SK-N-SH (cell line): ENCODE measurements around the gene GOLGA6A.

Source experiments
- CTCF ChIP-seq: fragments of 200-600 bp; sonication (generic); IDR thresholded peaks from 2 replicates; pipeline ENCODE4 v1.6.1; 2017; ENCODE audit warnings: antibody characterized with exemption, mild to moderate bottlenecking, moderate library complexity
- EP300 ChIP-seq, 2 experiments: IDR thresholded peaks; 2 replicates each; pipeline versions ENCODE4 v1.4.0 to v1.6.1; 2012; ENCODE audit warnings: borderline replicate concordance in 1 of 2, low read depth in 1 of 2, low read length in 1 of 2
- PBX3 ChIP-seq: IDR thresholded peaks from 2 replicates; pipeline ENCODE4; 2012
- RAD21 ChIP-seq: IDR thresholded peaks from 2 replicates; pipeline ENCODE4 v1.6.1; 2012; ENCODE audit warnings: mild to moderate bottlenecking, low read length
- TF ChIP-seq, protein P1 (sequence below): IDR thresholded peaks from 2 replicates; pipeline ENCODE4 v1.4.0; 2012; ENCODE audit warnings: low read depth, borderline replicate concordance

- TF ChIP-seq, protein P1, sequence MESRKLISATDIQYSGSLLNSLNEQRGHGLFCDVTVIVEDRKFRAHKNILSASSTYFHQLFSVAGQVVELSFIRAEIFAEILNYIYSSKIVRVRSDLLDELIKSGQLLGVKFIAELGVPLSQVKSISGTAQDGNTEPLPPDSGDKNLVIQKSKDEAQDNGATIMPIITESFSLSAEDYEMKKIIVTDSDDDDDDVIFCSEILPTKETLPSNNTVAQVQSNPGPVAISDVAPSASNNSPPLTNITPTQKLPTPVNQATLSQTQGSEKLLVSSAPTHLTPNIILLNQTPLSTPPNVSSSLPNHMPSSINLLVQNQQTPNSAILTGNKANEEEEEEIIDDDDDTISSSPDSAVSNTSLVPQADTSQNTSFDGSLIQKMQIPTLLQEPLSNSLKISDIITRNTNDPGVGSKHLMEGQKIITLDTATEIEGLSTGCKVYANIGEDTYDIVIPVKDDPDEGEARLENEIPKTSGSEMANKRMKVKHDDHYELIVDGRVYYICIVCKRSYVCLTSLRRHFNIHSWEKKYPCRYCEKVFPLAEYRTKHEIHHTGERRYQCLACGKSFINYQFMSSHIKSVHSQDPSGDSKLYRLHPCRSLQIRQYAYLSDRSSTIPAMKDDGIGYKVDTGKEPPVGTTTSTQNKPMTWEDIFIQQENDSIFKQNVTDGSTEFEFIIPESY: no peak
- TF ChIP-seq CTCF (no peak), EP300 (IDR thresholded peaks at IDR 0.05; ENCODE audit: borderline replicate concordance in 1 of 2, low read depth in 1 of 2, low read length in 1 of 2) (no peak), RAD21 (no peak), PBX3 (no peak)
Measured at GRCh38 chr15:74124759-74125158, 42.4 kb upstream of the GOLGA6A start.
